ENCODE results near the gene ZNF341.
A peak's percentile ranks its signal among the peaks of the same experiment; 100 is the strongest.

ZNF341 gene

GRCh38 chr20:33702861-33703260 is 28.9 kb upstream of the ZNF341 start:
- no peak for DNase-seq

- DNase-seq: no peak
Observed at GRCh38 chr20:33703498-33704137, 28.2 kb upstream of the ZNF341 start.

GRCh38 chr20:33704197-33704924 is 27.4 kb upstream of the ZNF341 start:
- DNase-seq: no peak

GRCh38 chr20:33707668-33708067 is 24.1 kb upstream of the ZNF341 start:
- DNase-seq: no peak

- DNase-seq: no peak
Observed at GRCh38 chr20:33709398-33709797, 22.4 kb upstream of the ZNF341 start.

- no peak for DNase-seq
Observed at GRCh38 chr20:33709905-33710541, 21.8 kb upstream of the ZNF341 start.

- no peak for DNase-seq
Observed at GRCh38 chr20:33710681-33711445, 20.9 kb upstream of the ZNF341 start.

GRCh38 chr20:33711446-33711738 is 20.4 kb upstream of the ZNF341 start:
- no peak for DNase-seq

- DNase-seq: no peak
Observed at GRCh38 chr20:33713865-33714367, 17.9 kb upstream of the ZNF341 start.

GRCh38 chr20:33716498-33716897 is 15.3 kb upstream of the ZNF341 start:
- no peak for DNase-seq

GRCh38 chr20:33719277-33719988 is 12.4 kb upstream of the ZNF341 start:
- DNase-seq: no peak

GRCh38 chr20:33719989-33720709 is 11.6 kb upstream of the ZNF341 start, which contains the start of gene PXMP4:
Gene PXMP4, minus strand, starts transcription at chr20:33720310. Its CDS starts 103 bp downstream, at chr20:33720207.
- DNase-seq: peak; percentile 70

GRCh38 chr20:33721391-33722140 is 10.2 kb upstream of the ZNF341 start:
- no peak for DNase-seq

- DNase-seq: no peak
Observed at GRCh38 chr20:33724439-33725094, 7.2 kb upstream of the ZNF341 start.

GRCh38 chr20:33725607-33726264 is 6.1 kb upstream of the ZNF341 start:
- DNase-seq: no peak

GRCh38 chr20:33727115-33727479 is 4.7 kb upstream of the ZNF341 start:
- no peak for DNase-seq

- no peak for DNase-seq
Observed at GRCh38 chr20:33727806-33728205, 4.0 kb upstream of the ZNF341 start.

- DNase-seq: no peak
Observed at GRCh38 chr20:33728463-33728862, 3.3 kb upstream of the ZNF341 start.

GRCh38 chr20:33729101-33729500 is 2.7 kb upstream of the ZNF341 start:
- no peak for DNase-seq
